Vagina (tissue), 2 donors: ENCODE results near the gene TPPP.

Experiments
- POLR2A ChIP-seq, 2 donors: fragments of 450-650 bp; IDR thresholded peaks; one replicate each; pipeline ENCODE4 v1.6.1; 2017; ENCODE audit warnings: antibody characterized with exemption in 2 of 2, mild to moderate bottlenecking in 2 of 2, moderate library complexity in 2 of 2
- POLR2AphosphoS5 ChIP-seq, 2 donors: sonication (generic); formaldehyde crosslinking; IDR thresholded peaks; one replicate each; pipeline ENCODE4 v1.9.0; 2017; ENCODE audit warnings: antibody characterized with exemption in 2 of 2, mild to moderate bottlenecking in 2 of 2, low read depth in 1 of 2; ENCODE audit not compliant: insufficient read depth in 1 of 2
- TF ChIP-seq, protein P1 (sequence below), 3 experiments: fragments of 450-650 bp in 2 of 3; fragments of 200-600 bp in 1 of 3; sonication (generic) in 1 of 3; IDR thresholded peaks; one replicate each; pipeline ENCODE4 v1.5.1; 2017 to 2019; ENCODE audit warnings: antibody characterized with exemption in 3 of 3, mild to moderate bottlenecking in 2 of 3, moderate library complexity in 2 of 3

DNA sequence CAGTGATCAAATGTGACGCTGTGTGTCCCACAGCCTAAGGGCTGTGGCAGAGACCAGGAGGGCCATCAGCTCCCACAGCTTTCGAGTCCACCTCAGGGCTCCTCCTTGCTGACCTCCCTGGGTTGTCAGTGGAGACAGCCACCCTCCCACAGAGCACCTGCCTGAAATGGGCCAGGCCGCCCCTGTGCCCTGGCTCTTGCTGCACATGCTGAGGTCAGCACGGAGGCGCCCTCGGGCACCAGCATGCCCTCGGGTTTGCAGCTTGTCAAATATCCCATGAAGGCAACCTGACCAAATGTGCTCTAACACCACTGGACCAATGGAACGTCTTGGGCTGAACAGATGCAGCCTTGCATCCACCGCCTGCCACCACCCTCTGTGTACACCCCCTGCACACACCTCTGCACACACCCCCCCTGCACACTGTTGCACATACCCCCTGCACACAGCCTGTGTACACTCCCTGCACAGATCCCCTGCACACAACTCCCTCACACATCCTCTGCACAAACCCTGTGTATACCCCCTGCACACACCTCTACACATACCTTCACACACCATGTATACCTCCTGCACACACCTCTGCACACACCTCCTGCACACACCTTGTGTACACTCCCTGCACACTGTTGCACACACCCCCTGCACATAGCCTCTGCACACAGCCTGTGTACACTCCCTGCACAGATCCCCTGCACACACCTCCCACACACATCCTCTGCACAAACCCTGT lies 83.0 kb downstream of the TPPP start:
- TF ChIP-seq, protein P1, sequence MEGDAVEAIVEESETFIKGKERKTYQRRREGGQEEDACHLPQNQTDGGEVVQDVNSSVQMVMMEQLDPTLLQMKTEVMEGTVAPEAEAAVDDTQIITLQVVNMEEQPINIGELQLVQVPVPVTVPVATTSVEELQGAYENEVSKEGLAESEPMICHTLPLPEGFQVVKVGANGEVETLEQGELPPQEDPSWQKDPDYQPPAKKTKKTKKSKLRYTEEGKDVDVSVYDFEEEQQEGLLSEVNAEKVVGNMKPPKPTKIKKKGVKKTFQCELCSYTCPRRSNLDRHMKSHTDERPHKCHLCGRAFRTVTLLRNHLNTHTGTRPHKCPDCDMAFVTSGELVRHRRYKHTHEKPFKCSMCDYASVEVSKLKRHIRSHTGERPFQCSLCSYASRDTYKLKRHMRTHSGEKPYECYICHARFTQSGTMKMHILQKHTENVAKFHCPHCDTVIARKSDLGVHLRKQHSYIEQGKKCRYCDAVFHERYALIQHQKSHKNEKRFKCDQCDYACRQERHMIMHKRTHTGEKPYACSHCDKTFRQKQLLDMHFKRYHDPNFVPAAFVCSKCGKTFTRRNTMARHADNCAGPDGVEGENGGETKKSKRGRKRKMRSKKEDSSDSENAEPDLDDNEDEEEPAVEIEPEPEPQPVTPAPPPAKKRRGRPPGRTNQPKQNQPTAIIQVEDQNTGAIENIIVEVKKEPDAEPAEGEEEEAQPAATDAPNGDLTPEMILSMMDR (IDR thresholded peaks at IDR 0.05): no peak
- TF ChIP-seq POLR2A (IDR thresholded peaks at IDR 0.05): no peak
- no peak for TF ChIP-seq POLR2AphosphoS5 (IDR thresholded peaks at IDR 0.05; ENCODE audit: insufficient read depth in 1 of 2, low read depth in 1 of 2)
